GM12801 (cell line): ENCODE data around the gene SCEL.

ENCODE experiments used
- CTCF ChIP-seq: IDR thresholded peaks from one replicate; pipeline ENCODE4 v1.5.1; 2011; ENCODE audit warnings: control low read depth; ENCODE audit not compliant: insufficient read length; ENCODE audit errors: extremely low read depth

The SCEL gene

GRCh38 chr13:77628170-77628569 is 92.7 kb downstream of the SCEL start:
- TF ChIP-seq CTCF, result no peak

DNA sequence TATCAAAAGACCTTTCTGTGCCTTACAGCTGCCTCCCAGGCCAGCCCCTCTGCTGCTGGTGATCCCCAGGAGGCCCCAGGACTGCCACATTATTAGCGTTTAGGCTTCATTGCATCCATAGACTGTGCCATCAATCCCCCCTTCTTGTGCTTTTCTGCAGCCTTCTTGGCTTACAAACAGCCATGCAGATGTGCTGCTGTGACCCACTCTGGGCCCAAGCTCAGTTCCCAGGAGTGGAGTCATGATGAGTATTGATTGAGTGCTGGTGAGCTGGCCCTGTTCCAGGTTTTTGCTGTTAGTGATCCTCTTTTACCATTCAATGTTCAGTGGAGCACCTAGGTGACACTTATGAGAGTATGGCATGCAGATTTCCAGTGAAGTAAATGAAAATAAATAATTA is 102.1 kb downstream of the SCEL start:
- no peak for TF ChIP-seq CTCF

DNA sequence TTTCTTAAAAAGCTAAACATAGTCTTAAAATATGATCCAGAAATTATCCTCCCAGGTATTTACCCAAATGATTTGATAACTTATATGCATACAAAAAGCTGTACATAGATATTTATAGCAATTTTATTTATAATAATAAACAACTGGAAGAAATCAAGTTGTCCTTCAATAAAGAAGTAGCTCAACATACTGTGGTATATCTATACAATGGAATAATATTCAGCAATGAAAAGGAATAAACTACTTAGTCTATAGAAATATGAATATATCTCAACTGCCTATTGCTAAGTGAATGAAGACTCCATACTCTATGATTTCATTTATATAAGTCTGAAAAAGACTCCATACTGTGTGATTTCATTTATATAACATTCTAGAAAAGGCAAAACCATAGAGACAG is 114.9 kb downstream of the SCEL start:
- TF ChIP-seq CTCF, result no peak

- TF ChIP-seq CTCF, result no peak
Observed at GRCh38 chr13:77653301-77653700, 117.8 kb downstream of the SCEL start.

DNA sequence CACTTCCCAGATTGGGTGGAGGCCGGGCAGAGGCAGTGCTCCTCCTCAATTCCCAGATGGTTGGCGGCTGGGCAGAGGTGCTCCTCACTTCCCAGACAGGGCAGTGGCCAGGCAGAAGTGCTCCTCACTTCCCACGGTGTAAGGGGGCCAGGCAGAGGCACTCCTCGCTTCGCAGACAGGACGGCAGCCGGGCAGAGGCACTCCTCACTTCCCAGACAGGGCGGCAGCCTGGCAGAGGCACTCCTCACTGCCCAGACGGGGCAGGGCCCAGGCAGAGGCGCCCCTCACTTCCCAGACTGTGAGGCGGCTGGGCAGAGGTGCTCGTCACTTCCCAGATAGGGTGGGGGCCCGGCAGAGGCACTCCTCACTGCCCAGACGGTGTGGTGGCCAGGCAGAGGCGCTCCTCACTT is 125.3 kb downstream of the SCEL start:
- TF ChIP-seq CTCF, result no peak

DNA sequence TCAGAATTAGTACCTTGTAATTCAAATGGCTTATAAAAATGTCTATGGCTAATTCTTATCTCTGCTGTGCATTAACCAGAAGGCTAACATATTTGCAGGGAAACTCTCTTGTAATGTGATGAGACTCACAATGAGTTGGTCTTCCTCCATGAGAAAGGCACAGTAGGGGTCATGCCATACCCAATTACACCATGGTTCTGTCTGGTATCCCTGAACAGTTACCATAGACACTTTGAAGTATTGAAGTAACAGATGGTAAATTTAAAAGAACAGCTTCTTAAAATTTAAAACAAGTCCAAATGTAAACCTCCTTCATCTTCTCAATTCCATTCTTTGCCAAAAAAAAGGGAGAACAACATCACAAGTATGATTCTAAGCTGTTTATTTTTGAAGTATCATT is 139.3 kb downstream of the SCEL start:
- no peak for TF ChIP-seq CTCF

DNA sequence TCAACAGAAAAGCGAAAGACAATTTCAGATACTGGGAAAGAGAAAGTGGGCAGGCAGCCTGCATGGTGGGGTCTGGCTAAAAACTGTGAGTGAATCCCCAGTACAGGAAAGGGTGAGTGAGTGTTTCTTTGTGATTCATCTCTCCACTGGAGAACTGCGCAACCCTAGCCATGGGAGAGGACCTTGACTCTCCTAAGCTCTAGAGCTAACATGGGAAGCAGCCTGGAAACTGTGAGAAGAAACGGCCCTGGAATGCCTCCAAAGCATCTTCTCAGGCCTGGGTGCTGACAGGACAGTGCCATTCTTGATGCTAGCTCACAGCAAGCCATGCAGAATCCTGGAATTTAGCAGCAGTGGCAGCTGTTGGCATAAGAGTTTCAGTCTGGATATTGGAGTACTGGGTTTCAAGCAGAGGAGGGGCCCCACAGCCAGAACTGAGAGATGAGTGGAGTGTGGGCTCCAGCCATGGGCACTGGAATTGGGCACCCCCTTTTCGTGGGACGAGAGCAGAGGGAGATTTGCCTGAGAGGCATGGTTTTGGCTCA is 143.3 kb downstream of the SCEL start:
- TF ChIP-seq CTCF, result no peak

DNA sequence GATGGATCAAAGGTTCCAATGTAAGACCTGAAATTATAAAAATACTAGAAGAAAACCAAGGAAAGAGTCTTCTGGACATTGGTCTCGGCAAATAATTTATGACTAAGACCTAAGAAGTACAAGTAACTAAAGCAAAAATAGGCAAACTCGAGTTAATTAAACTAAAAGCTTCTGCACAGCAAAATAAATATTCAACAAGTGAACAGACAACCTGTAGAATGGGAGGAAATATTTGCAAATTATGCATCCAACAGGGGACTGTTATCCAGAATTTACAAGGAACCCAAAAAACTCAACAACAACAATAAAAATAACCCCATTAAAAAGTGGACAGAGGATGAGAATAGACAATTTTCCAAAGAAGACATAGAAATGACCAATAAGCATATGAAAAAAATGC is 152.3 kb downstream of the SCEL start:
- TF ChIP-seq CTCF, result no peak
